ENCODE measurements around the gene TRIM31.

Gene TRIM31, protein sequence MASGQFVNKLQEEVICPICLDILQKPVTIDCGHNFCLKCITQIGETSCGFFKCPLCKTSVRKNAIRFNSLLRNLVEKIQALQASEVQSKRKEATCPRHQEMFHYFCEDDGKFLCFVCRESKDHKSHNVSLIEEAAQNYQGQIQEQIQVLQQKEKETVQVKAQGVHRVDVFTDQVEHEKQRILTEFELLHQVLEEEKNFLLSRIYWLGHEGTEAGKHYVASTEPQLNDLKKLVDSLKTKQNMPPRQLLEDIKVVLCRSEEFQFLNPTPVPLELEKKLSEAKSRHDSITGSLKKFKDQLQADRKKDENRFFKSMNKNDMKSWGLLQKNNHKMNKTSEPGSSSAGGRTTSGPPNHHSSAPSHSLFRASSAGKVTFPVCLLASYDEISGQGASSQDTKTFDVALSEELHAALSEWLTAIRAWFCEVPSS

DNA sequence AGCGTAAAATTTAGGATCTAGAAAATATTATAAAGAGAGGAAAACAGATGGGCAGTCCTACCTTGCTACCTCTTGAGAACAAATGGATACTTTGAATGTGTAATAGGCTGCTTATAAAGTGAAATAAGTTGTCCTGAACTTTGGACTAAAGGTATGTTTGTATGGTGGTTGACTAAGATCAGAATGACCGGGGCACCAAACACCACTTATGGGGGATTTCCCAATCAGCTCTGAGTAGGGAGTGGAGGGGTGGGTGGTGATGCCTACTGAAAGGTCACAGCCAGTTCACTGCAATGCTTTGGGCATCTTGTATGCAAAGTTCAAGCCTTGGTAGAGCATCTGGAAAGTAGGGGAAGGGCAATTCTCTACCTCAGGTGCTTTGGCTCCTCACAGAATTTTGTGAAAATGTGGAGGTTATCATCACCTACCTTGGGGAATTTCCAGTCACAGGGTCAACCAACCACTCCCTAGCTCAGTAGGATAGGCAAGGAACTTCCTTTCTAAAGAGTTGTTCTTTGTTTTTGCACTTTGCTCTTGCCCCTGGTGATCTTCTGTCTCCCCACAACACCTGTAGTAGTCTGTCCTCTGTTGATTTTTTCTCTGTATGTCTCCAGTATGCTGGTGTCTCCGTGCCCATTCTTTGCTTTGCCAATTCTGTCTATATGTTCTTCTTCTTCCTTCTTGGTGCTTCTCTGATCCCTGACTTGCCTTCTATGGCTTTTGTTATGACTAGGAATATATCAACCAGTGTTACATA is at the start of gene TRIM31:
TRIM31 (minus strand) TSS at position 88 of the 757 bp plus-strand sequence. CDS start 285 bp downstream, outside the sequence.
- DNase-seq: no peak

DNA sequence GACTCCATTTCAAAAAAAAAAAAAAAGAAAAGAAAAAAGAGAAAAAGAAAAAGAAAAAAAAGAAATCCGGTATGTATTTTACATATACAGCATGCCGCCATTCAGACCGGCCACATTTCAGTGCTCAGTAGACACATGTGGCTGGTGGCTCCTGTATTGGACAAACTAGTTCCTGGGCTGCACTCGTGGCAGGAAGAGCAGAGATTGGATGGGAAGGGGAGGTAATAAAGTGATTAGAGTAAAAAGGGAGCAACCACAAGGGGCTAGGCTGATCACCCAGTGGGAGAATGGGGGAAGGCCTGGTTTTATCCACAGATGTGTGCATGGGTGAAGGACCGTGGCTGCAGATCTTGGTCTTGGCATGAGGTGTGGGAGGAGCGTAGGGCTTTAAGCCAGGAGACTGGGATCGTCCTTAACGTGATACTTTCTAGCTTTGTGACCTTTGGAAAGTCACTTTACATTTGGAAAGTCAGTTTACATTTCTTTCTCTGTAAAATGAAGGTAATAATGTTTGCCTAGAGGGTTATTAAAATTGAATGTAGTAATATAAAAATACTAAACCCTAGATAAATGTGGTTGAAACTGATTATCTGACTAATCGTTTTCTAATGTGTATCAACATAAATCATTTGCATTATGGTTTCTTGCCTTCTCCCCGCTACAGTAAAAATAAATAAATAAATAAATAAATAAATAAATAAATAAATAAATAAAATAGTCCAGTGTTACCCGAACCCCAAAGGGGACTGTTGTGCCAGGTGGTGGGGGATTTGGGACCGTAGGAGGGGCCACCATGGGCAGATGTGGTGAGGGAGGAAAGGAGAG is 49.6 kb upstream of the TRIM31 start:
- DNase-seq: no peak

DNA sequence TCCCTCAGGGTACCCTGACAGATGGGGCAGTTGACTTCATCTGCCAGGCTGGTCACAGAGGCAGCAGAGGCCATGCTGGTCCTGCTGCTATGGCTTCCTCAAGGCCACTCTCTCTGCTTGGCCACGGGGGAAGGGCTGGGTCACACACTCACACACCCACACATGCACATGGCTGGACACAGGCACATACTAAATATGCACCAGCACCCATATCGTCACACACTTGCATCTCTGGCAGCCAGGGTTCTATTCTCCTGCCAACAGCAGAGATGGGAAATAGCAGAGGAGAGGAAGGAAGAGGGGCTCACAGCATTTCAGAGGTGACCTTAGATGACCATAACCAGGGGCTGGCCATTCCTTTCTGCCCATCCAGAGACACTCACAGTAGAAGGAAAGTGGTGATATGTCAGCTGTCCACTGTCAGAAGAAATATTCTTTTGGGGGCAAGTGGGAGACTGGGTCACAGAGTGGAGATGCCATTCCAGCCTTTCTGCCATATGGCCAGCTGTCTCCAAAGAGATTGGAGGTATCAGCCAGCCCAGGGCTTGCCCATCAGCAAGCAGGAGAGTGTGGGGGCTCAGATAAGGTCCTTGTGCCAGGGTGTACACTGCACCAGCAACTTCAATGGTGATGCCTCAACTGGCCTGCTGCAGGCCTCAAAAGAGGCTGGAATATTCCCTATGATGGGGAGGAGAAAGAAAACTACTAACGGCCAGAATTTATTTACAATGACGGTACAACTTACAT is 48.1 kb upstream of the TRIM31 start, which contains the start of gene TRIM10:
TRIM10 (minus strand) TSS at position 427 of the 747 bp plus-strand sequence; CDS start at position 74, 353 bp downstream.
- DNase-seq: no peak

DNA sequence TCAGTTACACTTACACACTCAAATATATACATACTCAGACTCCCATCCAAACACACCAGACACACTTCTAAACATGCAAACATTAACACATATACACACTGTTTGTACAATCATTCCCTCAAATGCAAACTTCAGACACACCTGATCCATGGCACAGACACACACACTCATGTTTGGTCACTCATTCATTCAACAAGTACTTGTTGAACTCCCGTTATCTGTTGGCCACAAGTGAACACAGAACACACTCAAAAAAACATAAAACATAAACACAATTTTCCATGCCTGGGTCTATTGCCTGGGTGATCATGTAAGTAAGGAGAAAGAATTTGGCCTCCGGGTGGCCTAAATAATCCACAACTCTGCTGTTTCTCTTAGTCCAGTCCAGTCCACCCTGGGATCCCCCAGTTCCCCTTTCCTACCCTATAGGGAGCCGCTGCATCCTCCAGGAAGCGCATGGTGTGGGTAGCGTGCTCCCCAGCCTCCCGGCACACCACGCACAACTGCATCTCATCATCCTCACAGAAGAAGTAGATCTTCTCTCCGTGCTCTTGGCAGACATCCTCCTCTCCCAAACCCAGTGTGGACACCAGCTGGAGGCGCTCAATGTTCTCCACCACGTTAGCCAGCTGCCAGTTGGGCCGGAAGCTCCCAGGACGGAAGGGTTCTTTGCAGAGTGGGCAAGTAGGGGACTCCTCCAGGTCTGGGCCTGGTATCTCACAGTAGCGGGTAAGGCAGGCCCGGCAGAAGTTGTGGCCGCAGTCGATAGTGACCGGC is 47.3 kb upstream of the TRIM31 start:
- DNase-seq: no peak

DNA sequence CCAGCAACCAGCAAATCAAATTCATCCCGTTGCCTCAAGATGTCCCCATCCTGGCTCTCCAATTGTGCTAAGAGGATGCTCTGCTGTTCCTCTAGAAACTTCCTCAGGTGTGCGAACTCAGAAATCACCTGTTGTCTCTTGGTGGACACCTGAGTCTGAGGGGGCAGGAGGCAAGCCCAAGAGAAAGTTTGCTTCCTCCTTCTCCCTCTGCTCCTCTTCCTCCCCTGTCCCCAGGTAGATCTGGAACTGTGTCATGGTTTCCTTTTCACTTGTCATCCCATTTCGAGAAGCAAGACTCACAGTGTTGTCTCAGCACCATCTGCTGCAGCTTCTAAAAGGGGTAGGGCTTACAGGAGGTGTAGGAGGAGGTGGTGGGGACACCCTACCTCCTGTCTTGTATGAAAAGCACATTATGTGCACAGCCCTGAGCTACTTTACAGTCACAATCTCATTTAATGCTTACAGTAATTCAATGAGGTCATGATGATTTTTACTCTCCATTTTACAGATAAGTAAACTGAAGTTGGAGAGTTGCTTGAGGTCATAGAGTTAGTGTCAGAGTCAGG is 45.7 kb upstream of the TRIM31 start:
- no peak for DNase-seq

DNA sequence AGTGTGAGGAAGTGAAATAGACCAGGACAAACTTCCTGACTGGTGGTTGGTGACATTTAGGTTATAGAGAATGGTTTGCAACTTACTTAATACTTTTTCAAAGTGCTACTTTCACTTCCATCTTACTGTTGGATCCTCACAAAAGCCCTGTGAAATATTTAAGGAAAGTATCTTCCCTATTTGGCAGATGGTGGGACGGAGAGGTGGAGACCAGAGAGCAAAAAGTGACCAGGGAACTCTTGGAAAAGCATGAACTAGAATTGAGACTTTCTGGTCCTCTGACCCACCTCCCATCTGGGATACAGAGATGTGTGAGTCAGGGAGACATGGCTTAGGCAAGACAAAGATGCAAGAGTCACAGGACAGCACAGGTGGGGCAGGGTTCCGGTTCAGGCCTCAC is 45.1 kb upstream of the TRIM31 start:
- DNase-seq: no peak

DNA sequence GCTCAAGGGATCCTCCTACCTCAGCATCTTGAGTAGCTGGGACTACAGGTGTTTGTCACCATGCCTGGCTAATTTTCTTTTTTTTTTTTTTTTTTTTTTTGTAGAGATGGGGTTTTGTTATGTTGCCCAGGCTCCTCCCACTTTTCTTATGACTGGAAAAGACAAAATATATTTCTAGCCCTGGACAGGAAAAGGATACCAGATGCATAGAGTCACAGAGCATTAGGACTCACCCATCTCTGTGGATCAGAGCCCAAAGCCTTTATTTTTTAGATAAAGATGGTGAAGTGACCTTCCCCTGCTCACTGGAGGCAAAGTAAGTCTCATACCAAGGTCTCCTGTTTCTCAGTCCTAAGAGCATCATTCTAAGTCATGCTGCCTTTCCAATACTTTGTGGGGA is 44.7 kb upstream of the TRIM31 start:
- DNase-seq: no peak

DNA sequence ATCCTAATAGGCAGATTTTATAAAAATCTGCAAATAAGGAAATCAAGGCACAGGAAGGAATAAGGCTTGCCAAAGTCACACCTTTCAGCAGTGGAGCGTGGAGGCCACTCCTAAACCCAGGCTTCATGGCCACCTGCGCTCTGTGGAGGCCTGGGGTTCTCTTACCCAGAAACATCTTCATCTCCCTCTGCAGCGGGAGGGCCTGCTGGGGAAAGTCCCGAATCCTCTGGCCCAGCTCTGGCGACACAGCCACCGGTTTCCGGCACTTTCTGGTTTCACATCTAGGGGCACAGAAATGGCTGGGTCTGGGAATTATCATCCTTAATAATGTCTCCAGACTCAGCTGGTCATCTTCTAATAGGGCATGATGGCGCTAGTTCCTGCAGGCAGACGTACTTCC is 43.9 kb upstream of the TRIM31 start:
- DNase-seq: no peak

DNA sequence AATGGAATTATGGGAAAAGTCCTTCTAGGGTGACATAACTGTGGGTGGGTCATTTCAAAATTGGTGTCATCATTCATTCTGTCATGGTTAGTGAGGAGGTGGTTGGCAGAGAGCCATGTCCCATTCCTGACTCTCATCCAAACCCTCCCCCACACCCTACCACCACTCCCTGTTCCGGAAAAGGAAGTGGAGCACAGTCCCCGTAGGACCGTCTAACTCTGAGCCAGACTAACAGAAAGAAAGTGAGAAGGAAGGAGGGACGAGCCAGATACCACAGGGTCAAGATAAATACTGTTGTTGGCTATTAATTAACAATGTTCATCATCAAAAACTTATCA is 43.3 kb upstream of the TRIM31 start:
- DNase-seq: no peak

DNA sequence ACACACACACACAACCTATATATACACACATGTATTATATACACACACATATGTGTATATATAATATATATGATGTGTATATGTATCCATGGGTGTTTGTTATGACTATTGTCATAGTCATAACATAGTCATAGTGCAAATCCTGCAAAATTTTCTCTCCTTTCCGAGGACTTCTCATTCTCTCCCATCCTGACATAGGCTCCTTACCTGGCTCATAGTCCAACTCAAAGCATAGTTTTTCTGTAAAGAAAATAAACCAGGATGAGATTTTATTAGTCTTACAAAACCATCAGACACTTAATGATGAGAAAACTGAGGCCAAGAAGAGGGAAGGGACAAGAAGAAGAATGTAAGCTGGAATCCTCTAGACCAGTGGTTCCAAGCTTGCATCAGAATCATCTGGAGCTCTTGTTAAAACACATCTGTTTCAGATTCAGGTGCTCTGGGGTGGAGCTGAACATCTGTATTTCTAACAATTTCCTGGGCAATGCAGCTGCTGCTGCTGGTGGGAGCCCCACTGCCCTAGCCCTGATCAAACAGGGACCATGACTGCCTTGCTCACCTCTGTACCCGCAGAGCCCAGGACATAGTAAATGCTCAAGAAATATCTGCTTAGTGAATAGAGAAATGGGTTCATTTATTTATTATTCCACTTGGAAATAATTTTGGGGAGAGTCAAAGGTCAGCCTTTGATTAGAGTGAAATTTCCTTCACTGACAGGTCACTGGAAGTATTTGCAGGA is 42.8 kb upstream of the TRIM31 start:
- no peak for DNase-seq

DNA sequence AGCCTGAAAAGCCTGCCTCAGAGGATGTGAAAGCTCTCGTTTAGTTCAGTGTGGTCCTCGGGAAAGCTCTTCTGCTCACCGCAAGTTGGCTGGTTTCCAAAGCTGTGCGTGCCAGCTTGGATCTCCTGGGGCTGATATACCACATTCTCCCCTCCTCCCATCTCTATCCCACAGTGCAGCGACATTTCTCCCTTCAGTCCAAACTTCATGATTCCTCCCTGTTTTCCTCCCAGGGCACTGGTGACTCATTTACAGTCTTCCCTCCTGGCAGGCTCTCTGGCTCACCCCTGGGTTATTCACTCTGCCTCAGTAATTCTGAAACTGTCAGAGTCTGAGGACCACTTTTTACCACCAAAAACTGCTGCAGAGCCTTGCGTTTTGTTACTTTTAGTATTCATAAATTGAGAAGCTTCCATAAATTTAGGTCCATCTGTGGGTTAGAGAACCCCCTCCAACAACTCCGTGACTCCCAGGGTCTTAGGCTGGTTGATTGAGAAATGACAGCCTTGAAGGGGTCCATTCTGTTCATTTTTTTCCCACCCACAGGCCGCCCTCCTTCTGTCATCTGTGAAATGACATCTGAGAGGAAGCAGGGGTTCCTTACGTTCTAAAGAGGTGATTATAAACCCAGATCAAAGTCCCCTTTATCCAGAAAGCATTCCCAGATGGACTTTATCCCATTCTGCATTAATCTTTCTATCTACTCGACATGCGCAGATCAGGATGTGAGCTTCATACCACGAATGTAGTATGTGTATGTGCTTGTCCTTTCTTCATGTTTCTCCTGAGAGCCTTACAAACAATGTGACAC is 42.0 kb upstream of the TRIM31 start:
- no peak for DNase-seq

DNA sequence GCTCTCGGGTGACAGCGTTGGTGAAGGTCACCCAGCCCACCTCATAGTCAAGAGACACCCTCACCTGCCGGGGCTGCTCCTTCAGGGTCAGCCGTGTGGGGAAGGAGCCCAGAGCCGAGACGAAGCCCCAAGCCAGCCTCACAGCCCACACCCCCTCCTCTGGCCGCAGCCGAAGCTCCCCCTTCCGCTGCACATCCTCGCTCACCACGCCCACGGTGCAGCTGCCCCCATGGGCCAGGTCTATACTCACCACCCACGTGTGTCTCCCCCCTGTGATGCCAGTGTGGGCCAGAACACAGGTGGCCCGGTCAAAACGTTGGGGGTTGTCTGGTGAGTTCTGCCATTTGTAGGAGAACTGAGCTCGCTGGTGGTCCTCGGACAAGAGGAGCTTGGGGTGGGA is 41.2 kb upstream of the TRIM31 start:
- DNase-seq: no peak

DNA sequence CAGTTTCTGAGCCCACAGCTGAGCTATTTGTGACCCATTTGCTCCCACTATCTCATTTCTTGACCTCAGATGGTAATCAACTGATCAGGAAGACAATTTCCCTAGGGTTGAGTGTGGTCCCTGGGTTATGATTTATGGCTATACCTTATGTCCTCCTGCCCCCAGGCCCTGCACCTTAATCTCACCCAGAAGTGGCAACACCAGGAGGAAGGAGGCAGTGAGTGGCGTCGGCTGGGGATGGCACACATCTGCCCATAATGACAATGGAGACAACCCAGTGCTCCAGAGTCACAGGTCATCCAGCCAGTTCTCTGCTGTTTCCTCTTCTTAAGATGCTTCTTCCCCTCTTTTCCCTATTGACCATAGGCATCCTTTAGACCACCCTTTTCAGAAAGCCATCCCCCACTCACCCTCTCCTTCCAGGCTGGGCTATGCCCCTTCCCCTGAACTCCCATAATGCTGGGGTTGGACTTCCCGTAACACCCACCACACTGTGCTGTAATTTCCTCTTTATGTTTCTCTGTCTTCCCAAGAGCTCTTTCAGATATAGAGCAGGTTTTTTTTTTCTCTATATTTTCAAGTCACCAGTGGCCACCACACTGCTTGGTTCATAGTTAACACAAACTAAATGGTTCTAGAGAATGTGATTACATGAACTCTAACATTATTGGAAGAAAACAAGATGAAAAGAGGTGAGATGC is 40.2 kb upstream of the TRIM31 start:
- DNase-seq: no peak

DNA sequence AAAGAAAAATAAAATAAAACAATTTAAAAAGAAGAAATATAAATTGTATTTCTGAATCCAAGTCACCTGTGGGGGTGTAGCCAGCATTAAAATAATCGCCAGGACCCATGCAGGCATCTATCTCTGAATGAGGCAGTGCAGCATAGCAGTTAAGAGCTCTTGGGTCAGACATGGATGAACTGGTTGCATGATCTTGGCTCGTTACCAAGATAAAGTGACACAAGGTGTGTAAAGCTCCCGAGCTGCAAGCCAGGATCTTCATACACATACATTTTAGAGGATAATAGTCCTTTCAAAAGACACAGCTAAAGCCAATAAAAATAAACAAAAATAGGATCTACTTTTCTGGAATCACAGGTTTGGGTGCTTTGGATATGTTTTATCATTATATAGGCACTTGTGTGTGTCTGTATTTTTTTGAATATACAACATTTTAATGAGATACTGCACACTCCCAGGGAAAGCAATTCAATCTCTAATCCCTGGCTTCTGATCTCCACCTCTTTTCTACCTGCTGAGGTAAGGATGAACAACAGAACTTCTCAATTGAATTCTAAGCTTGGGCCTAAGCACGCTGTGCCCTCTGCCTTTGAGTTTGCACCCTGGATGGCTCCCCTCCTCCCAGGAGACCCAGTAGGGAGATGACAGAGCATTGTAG is 39.3 kb upstream of the TRIM31 start:
- DNase-seq: no peak

DNA sequence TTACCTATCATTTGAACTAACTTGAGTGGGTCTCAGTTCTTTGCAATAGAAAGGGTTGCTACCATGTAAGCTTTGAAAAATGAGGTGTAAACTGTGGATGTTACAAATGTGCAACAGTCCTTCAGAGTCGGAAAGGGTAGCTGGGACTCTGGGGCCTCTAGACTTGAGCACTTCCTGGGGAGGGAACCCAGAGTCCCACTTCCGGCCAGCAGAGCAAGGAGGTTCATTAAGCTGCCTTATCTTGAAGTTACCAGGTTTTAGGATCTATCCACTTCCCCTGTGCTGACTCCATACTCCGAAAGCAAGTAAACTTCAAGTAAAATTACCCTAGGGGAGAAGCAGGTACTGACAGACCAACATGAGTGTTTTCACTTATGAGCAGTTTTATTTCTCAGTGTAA is 38.7 kb upstream of the TRIM31 start:
- no peak for DNase-seq

DNA sequence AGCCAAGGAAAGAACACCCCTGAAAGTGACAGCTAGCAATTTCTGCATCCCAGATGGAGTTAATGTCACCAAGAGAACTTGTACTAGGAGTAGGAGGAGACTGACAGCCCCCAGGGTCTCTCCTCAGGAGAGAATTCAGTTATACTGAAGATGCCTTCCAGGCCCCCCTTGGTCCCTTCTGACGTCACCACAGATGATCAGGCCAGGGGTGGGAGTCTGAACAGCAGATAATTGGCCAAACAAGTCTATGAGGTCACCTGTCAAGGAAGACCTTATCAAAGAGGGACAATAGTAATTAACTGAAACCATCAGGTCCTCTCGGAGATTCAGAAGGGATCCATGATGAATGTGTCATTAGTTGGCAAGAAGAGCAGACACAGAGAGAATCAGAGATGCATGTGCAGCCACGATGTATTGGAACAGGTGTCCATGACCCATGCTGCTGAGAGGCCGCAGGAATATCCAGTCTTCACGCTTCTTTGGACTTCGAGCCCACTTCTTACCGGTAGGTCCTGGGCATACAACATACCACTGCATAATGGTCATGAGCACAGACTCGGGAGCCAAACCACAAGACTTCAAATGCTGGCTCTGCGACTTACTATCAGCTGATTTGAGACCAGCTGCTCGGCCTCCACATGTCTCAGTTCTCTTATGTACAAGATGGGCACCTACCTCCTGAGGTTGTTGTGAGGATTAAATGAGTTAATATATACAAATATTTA is 37.9 kb upstream of the TRIM31 start:
- no peak for DNase-seq

DNA sequence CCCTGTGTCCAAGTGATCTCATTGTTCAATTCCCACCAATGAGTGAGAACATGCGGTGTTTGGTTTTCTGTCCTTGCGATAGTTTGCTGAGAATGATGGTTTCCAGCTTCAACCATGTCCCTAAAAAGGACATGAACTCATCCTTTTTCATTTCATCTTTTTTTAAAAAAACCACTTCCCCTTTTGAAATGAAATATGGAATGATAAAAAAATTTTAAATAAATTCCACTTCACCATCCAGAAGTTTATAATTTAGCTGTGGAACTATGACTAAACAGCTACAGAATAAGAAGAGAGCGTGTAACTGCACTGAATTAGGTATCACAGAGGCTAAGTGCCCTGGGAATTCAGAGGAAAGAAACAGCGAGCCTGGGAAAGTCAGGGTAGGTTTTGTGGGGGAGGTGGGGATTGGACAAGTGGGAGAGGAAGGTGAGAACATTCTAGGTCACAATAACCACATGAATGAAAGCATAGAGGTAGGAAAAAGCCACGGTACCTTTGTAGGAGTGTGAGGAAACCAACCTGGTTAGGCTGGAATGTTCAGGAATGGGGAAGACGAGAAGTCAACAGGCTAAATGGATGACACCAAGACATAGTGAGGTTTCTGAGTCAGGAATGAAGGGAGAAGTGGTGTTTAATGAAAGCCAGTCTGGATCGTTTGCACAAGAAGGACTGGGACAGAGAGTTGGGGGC is 37.1 kb upstream of the TRIM31 start:
- no peak for DNase-seq

Data from stimulated activated CD4-positive, alpha-beta T cell treated with anti-CD3 and anti-CD28 coated beads, Interleukin-2, amount 100 ng/mL, for 24 hours (primary cell).